ENCODE results near the gene TMEM134. TPM values are rescaled to one million over a fixed set of nuclear protein-coding genes. Genes with fewer than 3 reads are reported as not detected.
"Not testable (repeated sequence)": the region's sequence is repeated elsewhere in the genome, so short reads cannot be mapped to it uniquely, and the experiment has no call there.

TMEM134 gene
- total RNA-seq, 1 donor from 2014 or later: 87.5 TPM

GRCh38 chr11:67489885-67490726 lies 21.1 kb upstream of the TMEM134 start:
- intact Hi-C loops (cut with micrococcal nuclease): no loop called here
- peaks cover 73% of the 10 kb centered on the region for H3K36me3 ChIP-seq
- no peak for DNase-seq

GRCh38 chr11:67489203-67489884 lies 20.3 kb upstream of the TMEM134 start:
- H3K4me3 ChIP-seq: no peak overlapping the region
- no peak for DNase-seq
- TF ChIP-seq CTCF (IDR thresholded peaks at IDR 0.05; ENCODE audit: borderline replicate concordance): no peak
- intact Hi-C loops (cut with micrococcal nuclease): no loop called here
- H3K9me3 ChIP-seq (replicated peaks): no peaks in the 10 kb centered on the region
- peaks cover 27% of the 10 kb centered on the region for H3K4me1 ChIP-seq
- H3K36me3 ChIP-seq: peaks cover 66% of the 10 kb centered on the region
- H3K27ac ChIP-seq (replicated peaks): no peak overlapping the region
- H3K27me3 ChIP-seq (ENCODE audit: low read depth): no peaks in the 10 kb centered on the region

More at GRCh38 chr11:67489885-67490726, 21.1 kb upstream of the TMEM134 start:
- no peak for TF ChIP-seq CTCF (IDR thresholded peaks at IDR 0.05; ENCODE audit: borderline replicate concordance)
- peaks cover 19% of the 10 kb centered on the region for H3K4me1 ChIP-seq
- H3K27ac ChIP-seq (replicated peaks): no peak overlapping the region
- no peak overlapping the region for H3K4me3 ChIP-seq
- no peaks in the 10 kb centered on the region for H3K27me3 ChIP-seq (ENCODE audit: low read depth)
- no peaks in the 10 kb centered on the region for H3K9me3 ChIP-seq (replicated peaks)

GRCh38 chr11:67486481-67487195 lies 17.6 kb upstream of the TMEM134 start:
- Histone ChIP-seq H3K4me3 (no peak overlapping the region), H3K9me3 (replicated peaks) (no peaks in the 10 kb centered on the region), H3K27me3 (ENCODE audit: low read depth) (no peaks in the 10 kb centered on the region), H3K27ac (replicated peaks) (no peak overlapping the region), H3K4me1 (peaks cover 43% of the 10 kb centered on the region), H3K36me3 (peaks cover 39% of the 10 kb centered on the region)
- TF ChIP-seq CTCF (IDR thresholded peaks at IDR 0.05; ENCODE audit: borderline replicate concordance): no peak
- intact Hi-C loops (cut with micrococcal nuclease): no loop called here
- DNase-seq: no peak

GRCh38 chr11:67485873-67486361 lies 16.9 kb upstream of the TMEM134 start:
- Histone ChIP-seq H3K4me1 (peaks cover 43% of the 10 kb centered on the region), H3K36me3 (peaks cover 33% of the 10 kb centered on the region)
- H3K9me3 ChIP-seq (replicated peaks); H3K27me3 ChIP-seq (ENCODE audit: low read depth); DNase-seq; H3K27ac ChIP-seq (replicated peaks); H3K4me3 ChIP-seq; intact Hi-C loops (cut with micrococcal nuclease): not testable (repeated sequence)

GRCh38 chr11:67484847-67485311 lies 15.8 kb upstream of the TMEM134 start:
- H3K27me3 ChIP-seq (ENCODE audit: low read depth): no peaks in the 10 kb centered on the region
- peaks cover 23% of the 10 kb centered on the region for H3K36me3 ChIP-seq
- peaks cover 43% of the 10 kb centered on the region for H3K4me1 ChIP-seq
- no peak overlapping the region for H3K4me3 ChIP-seq
- no peak for TF ChIP-seq CTCF (IDR thresholded peaks at IDR 0.05; ENCODE audit: borderline replicate concordance)
- DNase-seq: no peak
- intact Hi-C loops (cut with micrococcal nuclease): no loop called here
- no peaks in the 10 kb centered on the region for H3K9me3 ChIP-seq (replicated peaks)
- H3K27ac ChIP-seq (replicated peaks): no peak overlapping the region
